Calu3 (cell line): Measurements from ENCODE around the gene MAGEA11. TPM values are rescaled to one million over a fixed set of nuclear protein-coding genes. Genes with fewer than 3 reads are reported as not detected.

Experiments
- BruUV-seq: library from RNA; stranded (reverse); fragments of 400-500 nt; replicated peaks from 2 replicates; lab custom pipeline; 2021; lab: Mats Ljungman, UMichigan
- CTCF ChIA-PET: fragments of 300-600 bp; sonication (Branson Sonifier 250); formaldehyde crosslinking; loops from one replicate; lab custom pipeline; 2022; ENCODE audit warnings: antibody characterized with exemption; lab: Charles Lee
- DNase-seq: peaks from one replicate; pipeline ENCODE4 v3.0.0; 2022
- H3K27ac Mint-ChIP-seq: one replicate; pipeline ENCODE4 v1.8.0; 2022; ENCODE audit warnings: mixed read lengths; ENCODE audit not compliant: unreplicated experiment
- H3K27me3 Mint-ChIP-seq: one replicate; pipeline ENCODE4 v1.8.0; 2022; ENCODE audit warnings: mixed read lengths; ENCODE audit not compliant: unreplicated experiment
- H3K36me3 Mint-ChIP-seq: one replicate; pipeline ENCODE4 v1.8.0; 2022; ENCODE audit warnings: mild to moderate bottlenecking, moderate library complexity, mixed read lengths; ENCODE audit not compliant: insufficient read depth, unreplicated experiment
- H3K4me1 Mint-ChIP-seq: one replicate; pipeline ENCODE4 v1.8.0; 2022; ENCODE audit warnings: mild to moderate bottlenecking, low read depth, mixed read lengths; ENCODE audit not compliant: unreplicated experiment
- H3K4me3 Mint-ChIP-seq: one replicate; pipeline ENCODE4 v1.8.0; 2022; ENCODE audit warnings: mild to moderate bottlenecking, low read depth, moderate library complexity, mixed read lengths; ENCODE audit not compliant: unreplicated experiment
- H3K9me3 Mint-ChIP-seq: one replicate; pipeline ENCODE4 v1.8.0; 2022; ENCODE audit warnings: low read depth, mixed read lengths; ENCODE audit not compliant: unreplicated experiment
- intact Hi-C: fragments of 100-400 bp; cut with micrococcal nuclease; formaldehyde crosslinking; loops from one replicate; pipeline ENCODE4 v1.10.0; 2022; ENCODE audit not compliant: unreplicated experiment
- total RNA-seq: library from RNA; stranded (reverse); gene quantifications from 2 replicates; pipeline ENCODE4 v1.2.3, GENCODE V29; 2022
- TF ChIP-seq, protein P1 (sequence below): fragments of 200-600 bp; IDR thresholded peaks from one replicate; pipeline ENCODE4 v1.8.0; 2022; ENCODE audit warnings: antibody characterized with exemption; ENCODE audit not compliant: unreplicated experiment

MAGEA11 gene
- total RNA-seq, 1 experiment from 2014 or later = not detected

DNA sequence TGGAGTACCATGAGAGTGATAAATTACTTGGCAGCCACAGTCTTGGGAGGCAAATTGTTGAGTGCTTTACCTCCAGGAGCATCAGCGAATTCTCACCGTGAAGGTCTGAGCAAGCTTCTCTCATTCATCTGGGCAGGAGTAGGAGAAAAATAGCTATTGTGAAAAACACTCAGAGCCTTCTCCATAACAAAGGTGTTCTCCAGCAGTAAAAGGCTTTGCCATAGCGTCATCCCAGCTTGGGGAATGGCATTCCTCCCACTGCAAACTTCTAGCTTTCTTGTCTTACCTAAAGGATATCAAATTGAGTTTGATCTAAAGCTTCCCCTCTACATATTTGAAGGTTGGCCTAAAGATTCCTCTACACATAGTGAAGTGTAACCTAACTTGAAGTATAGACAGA lies 29.8 kb upstream of the MAGEA11 start:
- Mint-ChIP-seq H3K4me3 (no peak overlapping the region), H3K9me3 (no peaks in the 10 kb centered on the region), H3K27ac (no peak overlapping the region), H3K36me3 (no peaks in the 10 kb centered on the region), H3K27me3 (peaks cover 49% of the 10 kb centered on the region), H3K4me1 (no peaks in the 10 kb centered on the region)
- DNase-seq = no peak
- intact Hi-C loops = no loop called here
- TF ChIP-seq, protein P1, sequence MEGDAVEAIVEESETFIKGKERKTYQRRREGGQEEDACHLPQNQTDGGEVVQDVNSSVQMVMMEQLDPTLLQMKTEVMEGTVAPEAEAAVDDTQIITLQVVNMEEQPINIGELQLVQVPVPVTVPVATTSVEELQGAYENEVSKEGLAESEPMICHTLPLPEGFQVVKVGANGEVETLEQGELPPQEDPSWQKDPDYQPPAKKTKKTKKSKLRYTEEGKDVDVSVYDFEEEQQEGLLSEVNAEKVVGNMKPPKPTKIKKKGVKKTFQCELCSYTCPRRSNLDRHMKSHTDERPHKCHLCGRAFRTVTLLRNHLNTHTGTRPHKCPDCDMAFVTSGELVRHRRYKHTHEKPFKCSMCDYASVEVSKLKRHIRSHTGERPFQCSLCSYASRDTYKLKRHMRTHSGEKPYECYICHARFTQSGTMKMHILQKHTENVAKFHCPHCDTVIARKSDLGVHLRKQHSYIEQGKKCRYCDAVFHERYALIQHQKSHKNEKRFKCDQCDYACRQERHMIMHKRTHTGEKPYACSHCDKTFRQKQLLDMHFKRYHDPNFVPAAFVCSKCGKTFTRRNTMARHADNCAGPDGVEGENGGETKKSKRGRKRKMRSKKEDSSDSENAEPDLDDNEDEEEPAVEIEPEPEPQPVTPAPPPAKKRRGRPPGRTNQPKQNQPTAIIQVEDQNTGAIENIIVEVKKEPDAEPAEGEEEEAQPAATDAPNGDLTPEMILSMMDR = no peak
- no TSS peak for BruUV-seq
- CTCF ChIA-PET = no interaction called here

DNA sequence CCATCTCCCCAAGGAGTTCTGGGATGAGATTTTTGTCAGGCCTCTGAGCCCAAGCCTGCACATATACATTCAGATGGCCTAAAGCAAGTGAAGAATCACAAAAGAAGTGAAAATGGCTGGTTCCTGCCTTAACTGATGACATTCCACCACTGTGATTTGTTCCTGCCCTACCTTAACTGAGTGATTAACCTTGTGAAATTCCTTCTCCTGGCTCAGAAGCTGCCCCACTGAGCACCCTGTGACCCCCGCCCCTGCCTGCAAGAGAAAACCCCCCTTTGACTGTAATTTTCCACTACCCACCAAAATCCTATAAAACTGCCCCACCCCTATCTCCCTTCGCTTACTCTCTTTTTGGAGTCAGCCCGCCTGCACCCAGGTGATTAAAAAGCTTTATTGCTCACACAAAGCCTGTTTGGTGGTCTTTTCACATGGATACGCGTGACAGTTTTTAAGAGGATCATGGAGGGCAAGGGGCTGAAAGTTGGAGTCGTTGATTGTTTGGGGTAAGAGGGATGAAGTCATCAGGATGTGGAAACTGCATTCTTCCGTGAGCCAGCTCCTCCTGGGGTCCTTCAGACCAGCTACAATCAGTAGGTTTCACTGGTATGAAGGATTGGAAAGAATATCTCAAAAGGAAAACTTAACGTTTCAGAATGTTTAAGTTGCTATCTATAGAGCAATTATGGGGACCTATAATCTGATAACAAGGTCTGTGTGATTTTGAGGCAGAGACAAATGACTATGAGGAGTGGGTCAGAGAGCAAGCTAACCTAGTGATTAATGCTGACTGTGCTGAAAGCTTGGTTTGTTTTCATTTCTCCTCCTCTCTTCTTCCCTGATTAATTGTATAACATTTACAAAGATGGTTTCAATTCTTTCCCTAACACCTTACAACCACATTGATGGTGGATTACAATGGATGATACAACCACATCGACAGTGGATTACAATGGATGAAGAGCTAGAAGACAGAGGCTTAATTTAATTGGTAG lies 28.6 kb upstream of the MAGEA11 start:
- intact Hi-C loops = no loop called here
- Mint-ChIP-seq H3K9me3 (no peaks in the 10 kb centered on the region), H3K27me3 (peaks cover 56% of the 10 kb centered on the region), H3K4me3 (no peak overlapping the region), H3K27ac (no peak overlapping the region), H3K4me1 (no peaks in the 10 kb centered on the region), H3K36me3 (no peaks in the 10 kb centered on the region)
- TF ChIP-seq, protein P1 = no peak
- CTCF ChIA-PET = no interaction called here
- no TSS peak for BruUV-seq
- no peak for DNase-seq

DNA sequence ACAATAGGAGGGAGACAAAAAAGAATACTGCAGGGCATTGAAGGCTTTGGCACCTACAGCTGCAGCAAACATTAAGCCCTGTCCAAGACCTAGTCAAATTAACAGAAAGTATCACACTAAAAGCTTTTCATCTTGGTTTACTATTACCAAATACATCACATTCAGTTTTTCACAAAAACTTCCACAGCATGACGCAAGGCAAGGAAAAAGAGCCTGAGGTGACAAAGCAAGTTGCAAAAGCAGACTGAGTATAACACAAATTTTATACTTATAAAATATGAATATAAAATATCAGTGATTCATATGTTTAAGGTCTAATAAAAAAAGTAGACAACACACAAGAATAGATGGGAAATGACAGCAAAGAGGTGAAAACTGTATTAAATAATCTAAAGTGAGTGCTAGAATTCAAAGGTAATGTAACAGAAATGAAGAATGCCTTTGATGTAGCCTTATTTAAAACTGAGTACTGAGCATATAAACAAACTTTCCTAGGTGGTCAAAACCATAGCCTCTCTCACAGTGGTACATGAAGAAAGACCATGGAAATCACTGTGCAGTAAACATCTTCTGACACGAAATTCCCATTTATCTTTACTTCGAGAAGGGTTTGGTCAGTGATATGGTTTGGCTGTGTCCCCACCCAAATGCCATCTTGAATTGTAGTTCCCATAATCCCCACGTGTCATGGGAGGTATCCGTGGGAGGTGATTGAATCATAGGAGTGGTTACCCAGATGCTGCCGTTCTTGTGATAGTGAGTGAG lies 27.7 kb upstream of the MAGEA11 start:
- CTCF ChIA-PET = no interaction called here
- Mint-ChIP-seq H3K36me3 (no peaks in the 10 kb centered on the region), H3K9me3 (no peaks in the 10 kb centered on the region), H3K27ac (no peak overlapping the region), H3K4me3 (no peak overlapping the region), H3K4me1 (no peaks in the 10 kb centered on the region), H3K27me3 (peaks cover 59% of the 10 kb centered on the region)
- intact Hi-C loops = no loop called here
- DNase-seq = no peak
- BruUV-seq = no TSS peak
- TF ChIP-seq, protein P1 = no peak

DNA sequence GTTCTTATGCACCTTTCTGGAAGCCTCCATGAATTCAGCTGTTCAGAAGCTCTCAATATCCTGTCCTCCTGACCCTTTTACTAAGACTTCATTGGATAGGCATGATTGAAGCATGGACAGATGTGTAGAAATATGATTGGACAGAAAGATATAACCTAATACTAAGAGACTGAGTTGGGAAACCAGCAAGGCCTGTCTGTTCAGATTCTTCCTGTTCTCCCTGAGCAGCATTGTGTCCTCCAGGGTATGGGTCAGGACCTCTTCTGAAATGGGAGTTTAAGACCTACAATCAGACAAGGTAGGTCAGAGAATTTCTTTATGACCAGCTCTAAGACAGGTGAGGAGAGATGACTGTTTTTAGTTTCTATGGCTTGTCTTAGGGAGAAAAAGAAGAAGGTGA lies 23.9 kb upstream of the MAGEA11 start:
- BruUV-seq = no TSS peak
- TF ChIP-seq, protein P1 = no peak
- no peaks in the 10 kb centered on the region for H3K9me3 Mint-ChIP-seq
- CTCF ChIA-PET = no interaction called here
- intact Hi-C loops = no loop called here
- H3K27ac Mint-ChIP-seq = no peak overlapping the region
- no peaks in the 10 kb centered on the region for H3K4me1 Mint-ChIP-seq
- peaks cover 81% of the 10 kb centered on the region for H3K27me3 Mint-ChIP-seq
- H3K36me3 Mint-ChIP-seq = no peaks in the 10 kb centered on the region
- no peak overlapping the region for H3K4me3 Mint-ChIP-seq
- DNase-seq = no peak
